Progenitor cell of endocrine pancreas (in vitro differentiated cells): Measurements from ENCODE around the gene NBEAL2. TPM values are rescaled to one million over a fixed set of nuclear protein-coding genes. Genes with fewer than 3 reads are reported as not detected.
A peak's percentile ranks its signal among the peaks of the same experiment; 100 is the strongest.

Experiments used
- DNase-seq: peaks from one replicate; pipeline ENCODE4 v3.0.0; 2021; ENCODE audit warnings: low spot score; ENCODE audit not compliant: unreplicated experiment
- H3K27ac Mint-ChIP-seq: 2 replicates; pipeline ENCODE4 v1.8.0; 2021; ENCODE audit warnings: mild to moderate bottlenecking, moderate library complexity, mixed read lengths
- H3K27me3 Mint-ChIP-seq: 2 replicates; pipeline ENCODE4 v1.8.0; 2021; ENCODE audit warnings: mixed read lengths
- H3K36me3 Mint-ChIP-seq: 2 replicates; pipeline ENCODE4 v1.8.0; 2022; ENCODE audit warnings: mixed read lengths; ENCODE audit not compliant: insufficient read depth
- H3K4me1 Mint-ChIP-seq: 2 replicates; pipeline ENCODE4 v1.8.0; 2021; ENCODE audit warnings: low read depth, mixed read lengths
- H3K4me3 Mint-ChIP-seq: 2 replicates; pipeline ENCODE4 v1.8.0; 2021; ENCODE audit warnings: low read depth, mild to moderate bottlenecking, moderate library complexity, mixed read lengths
- H3K9me3 Mint-ChIP-seq: 2 replicates; pipeline ENCODE4 v1.8.0; 2021; ENCODE audit warnings: low read depth, mixed read lengths
- CTCF ChIP-seq: fragments of 200-600 bp; sonication (generic); IDR thresholded peaks from one replicate; pipeline ENCODE4 v1.5.0; 2021; ENCODE audit warnings: antibody characterized with exemption, mild to moderate bottlenecking; ENCODE audit not compliant: unreplicated experiment
- total RNA-seq: library from RNA; stranded (reverse); gene quantifications from 2 replicates; pipeline ENCODE4 v1.2.1, GENCODE V29; 2021

NBEAL2 gene
- total RNA-seq, 1 donor from 2014 or later, result 320 TPM

- TF ChIP-seq CTCF, result no peak
- H3K27ac Mint-ChIP-seq, result peak overlapping the region; percentile 96
- DNase-seq, result no peak
- H3K27me3 Mint-ChIP-seq, result no peaks in the 10 kb centered on the region
- peaks cover 6% of the 10 kb centered on the region for H3K36me3 Mint-ChIP-seq
- no peaks in the 10 kb centered on the region for H3K9me3 Mint-ChIP-seq
- H3K4me1 Mint-ChIP-seq, result peaks cover 81% of the 10 kb centered on the region
- H3K4me3 Mint-ChIP-seq, result no peak overlapping the region
These were observed 31.9 kb upstream of the NBEAL2 start for GRCh38 chr3:46947546-46947901.

GRCh38 chr3:46947981-46948791, 31.3 kb upstream of the NBEAL2 start:
- Mint-ChIP-seq H3K9me3 (no peaks in the 10 kb centered on the region), H3K27ac (peak overlapping the region; percentile 96), H3K4me3 (no peak overlapping the region), H3K36me3 (peaks cover 6% of the 10 kb centered on the region), H3K27me3 (no peaks in the 10 kb centered on the region), H3K4me1 (peaks cover 80% of the 10 kb centered on the region)
- TF ChIP-seq CTCF, result no peak
- no peak for DNase-seq

- Mint-ChIP-seq H3K4me1 (peaks cover 80% of the 10 kb centered on the region), H3K27ac (peak overlapping the region; percentile 96), H3K27me3 (no peaks in the 10 kb centered on the region)
These were observed 30.4 kb upstream of the NBEAL2 start for GRCh38 chr3:46948830-46949671.

GRCh38 chr3:46950177-46950576, 29.3 kb upstream of the NBEAL2 start:
- no peak for DNase-seq
- H3K27ac Mint-ChIP-seq, result peak overlapping the region; percentile 92
- H3K4me3 Mint-ChIP-seq, result no peak overlapping the region
- H3K36me3 Mint-ChIP-seq, result peaks cover 6% of the 10 kb centered on the region
- H3K4me1 Mint-ChIP-seq, result peaks cover 78% of the 10 kb centered on the region
- no peaks in the 10 kb centered on the region for H3K27me3 Mint-ChIP-seq
- no peak for TF ChIP-seq CTCF
- no peaks in the 10 kb centered on the region for H3K9me3 Mint-ChIP-seq

More at GRCh38 chr3:46948830-46949671, 30.4 kb upstream of the NBEAL2 start:
- Mint-ChIP-seq H3K36me3 (peaks cover 6% of the 10 kb centered on the region), H3K9me3 (no peaks in the 10 kb centered on the region), H3K4me3 (no peak overlapping the region)
- no peak for TF ChIP-seq CTCF
- DNase-seq, result no peak

- no peak overlapping the region for H3K27ac Mint-ChIP-seq
- TF ChIP-seq CTCF, result no peak
These were observed 28.7 kb upstream of the NBEAL2 start for GRCh38 chr3:46950650-46951241.

More at GRCh38 chr3:46950650-46951241, 28.7 kb upstream of the NBEAL2 start:
- Mint-ChIP-seq H3K4me1 (peaks cover 78% of the 10 kb centered on the region), H3K9me3 (no peaks in the 10 kb centered on the region), H3K4me3 (no peak overlapping the region), H3K36me3 (peaks cover 5% of the 10 kb centered on the region), H3K27me3 (no peaks in the 10 kb centered on the region)
- DNase-seq, result no peak
